LNCaP clone FGC (cell line): ENCODE measurements around the gene AGBL4.
A peak's percentile ranks its signal among the peaks of the same experiment; 100 is the strongest.

Experiments used
- DNase-seq: peaks from one replicate; pipeline ENCODE4 v3.0.0-alpha.2; 2011; ENCODE audit warnings: low read depth
- H3K4me3 ChIP-seq: 2 replicates; pipeline ENCODE4 v1.5.1; 2011; ENCODE audit warnings: mild to moderate bottlenecking, low read depth, low read length, control low read depth
- TF ChIP-seq, protein P1 (sequence below): IDR thresholded peaks from 2 replicates; pipeline ENCODE4 v1.5.1; 2012; ENCODE audit warnings: mild to moderate bottlenecking; ENCODE audit not compliant: control insufficient read depth, insufficient read depth; ENCODE audit errors: extremely low read depth

The AGBL4 gene

DNA sequence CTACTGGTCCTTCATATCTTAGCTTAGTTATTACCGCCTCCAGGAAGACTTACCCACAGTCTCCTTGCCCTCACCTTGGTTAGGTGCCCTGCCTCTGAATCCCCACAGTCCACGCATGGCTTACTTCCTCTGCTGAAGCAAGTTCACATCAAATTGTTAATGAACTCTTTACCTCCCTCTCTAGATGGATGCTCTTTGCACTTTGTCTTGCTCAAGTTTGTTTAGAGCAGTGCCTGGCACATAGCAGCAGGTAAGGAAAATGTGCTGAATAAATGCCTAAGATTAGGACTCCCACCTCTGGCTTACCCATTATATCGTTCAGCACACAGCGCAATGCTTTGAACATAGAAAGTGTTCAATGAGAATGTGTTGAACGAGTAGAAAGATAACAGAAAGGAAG is 1337.6 kb downstream of the AGBL4 start:
- no peak overlapping the region for H3K4me3 ChIP-seq
- no peak for DNase-seq
- TF ChIP-seq, protein P1, sequence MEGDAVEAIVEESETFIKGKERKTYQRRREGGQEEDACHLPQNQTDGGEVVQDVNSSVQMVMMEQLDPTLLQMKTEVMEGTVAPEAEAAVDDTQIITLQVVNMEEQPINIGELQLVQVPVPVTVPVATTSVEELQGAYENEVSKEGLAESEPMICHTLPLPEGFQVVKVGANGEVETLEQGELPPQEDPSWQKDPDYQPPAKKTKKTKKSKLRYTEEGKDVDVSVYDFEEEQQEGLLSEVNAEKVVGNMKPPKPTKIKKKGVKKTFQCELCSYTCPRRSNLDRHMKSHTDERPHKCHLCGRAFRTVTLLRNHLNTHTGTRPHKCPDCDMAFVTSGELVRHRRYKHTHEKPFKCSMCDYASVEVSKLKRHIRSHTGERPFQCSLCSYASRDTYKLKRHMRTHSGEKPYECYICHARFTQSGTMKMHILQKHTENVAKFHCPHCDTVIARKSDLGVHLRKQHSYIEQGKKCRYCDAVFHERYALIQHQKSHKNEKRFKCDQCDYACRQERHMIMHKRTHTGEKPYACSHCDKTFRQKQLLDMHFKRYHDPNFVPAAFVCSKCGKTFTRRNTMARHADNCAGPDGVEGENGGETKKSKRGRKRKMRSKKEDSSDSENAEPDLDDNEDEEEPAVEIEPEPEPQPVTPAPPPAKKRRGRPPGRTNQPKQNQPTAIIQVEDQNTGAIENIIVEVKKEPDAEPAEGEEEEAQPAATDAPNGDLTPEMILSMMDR = no peak

DNA sequence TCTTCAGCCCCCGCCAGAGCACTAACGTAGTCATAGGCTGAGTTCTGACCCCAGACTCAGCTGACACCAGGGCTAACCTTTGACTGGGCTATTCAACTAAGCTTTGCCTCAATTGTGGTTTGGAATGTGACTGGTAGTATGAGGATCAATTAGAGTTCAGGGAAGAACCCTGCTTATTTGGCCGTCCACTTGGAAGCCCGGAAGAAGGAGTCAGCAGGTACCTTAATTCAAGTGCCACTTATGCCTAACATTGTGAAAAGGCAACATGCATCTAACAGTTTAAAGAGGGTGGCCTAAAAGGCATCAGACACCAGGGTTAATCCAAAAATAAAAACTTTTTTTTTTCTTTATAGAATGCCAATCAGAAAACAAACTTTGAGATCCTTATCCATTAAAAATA is 1339.4 kb downstream of the AGBL4 start:
- no peak for DNase-seq
- no peak overlapping the region for H3K4me3 ChIP-seq
- TF ChIP-seq, protein P1 = no peak

DNA sequence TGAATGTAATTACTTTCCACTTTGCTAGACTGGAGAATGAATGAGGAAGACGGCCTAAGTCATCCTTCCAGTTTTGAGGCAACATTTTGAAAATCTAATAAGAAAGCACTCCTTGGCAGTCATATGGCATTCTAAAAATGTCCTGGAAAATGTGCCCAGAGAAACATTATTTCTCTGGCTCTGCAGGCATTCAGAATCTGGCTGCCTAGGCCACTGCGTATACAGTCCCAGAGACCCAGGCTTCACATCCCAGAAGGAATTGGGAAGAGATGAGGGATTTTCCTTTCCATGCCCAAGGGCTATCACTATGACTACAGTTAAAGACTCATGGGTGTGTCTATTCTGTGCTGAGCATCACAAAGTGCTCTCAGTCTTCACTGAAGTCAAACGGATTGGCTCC is 1339.9 kb downstream of the AGBL4 start:
- DNase-seq = no peak
- no peak overlapping the region for H3K4me3 ChIP-seq
- TF ChIP-seq, protein P1 = no peak

DNA sequence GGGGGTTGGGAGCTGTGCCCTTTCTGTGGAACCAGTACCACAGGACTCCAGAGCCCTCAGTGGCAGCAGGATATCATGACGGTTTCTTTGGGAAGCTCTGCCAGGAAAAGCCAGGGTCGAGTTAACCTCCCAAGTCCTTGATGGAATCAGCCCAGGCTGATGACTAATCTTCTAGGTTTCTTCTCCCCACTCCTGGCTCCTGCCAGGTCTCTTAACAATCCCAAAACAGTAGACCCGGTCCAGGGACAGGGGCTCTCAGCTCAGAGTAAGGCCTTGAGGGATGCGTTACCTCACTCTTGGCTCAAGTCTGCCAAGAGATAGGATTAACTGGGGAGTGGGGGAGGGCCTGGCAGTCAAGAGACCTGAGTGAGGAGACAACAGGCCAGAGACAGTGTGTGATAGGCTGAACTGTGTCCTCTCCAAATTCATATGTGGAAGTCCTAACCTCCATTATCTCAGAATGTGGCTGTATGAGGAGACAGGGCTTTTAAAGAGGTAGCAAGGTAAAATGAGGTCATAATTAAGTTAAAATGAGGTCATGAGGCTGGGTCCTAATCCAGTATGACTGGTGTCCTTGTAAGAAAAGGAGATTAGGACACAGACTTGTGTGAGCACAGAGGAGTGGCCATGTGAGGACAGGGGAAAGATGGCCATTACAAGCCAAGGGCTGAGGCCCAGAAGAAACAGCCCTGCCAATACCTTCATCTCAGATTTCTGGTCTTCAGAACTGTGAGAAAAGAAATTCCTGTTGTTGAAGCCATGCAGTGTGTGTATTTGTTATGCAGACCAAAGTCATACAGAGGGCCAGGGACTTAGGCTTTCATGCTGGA is 1342.1 kb downstream of the AGBL4 start:
- TF ChIP-seq, protein P1 = no peak
- no peak for DNase-seq
- no peak overlapping the region for H3K4me3 ChIP-seq

DNA sequence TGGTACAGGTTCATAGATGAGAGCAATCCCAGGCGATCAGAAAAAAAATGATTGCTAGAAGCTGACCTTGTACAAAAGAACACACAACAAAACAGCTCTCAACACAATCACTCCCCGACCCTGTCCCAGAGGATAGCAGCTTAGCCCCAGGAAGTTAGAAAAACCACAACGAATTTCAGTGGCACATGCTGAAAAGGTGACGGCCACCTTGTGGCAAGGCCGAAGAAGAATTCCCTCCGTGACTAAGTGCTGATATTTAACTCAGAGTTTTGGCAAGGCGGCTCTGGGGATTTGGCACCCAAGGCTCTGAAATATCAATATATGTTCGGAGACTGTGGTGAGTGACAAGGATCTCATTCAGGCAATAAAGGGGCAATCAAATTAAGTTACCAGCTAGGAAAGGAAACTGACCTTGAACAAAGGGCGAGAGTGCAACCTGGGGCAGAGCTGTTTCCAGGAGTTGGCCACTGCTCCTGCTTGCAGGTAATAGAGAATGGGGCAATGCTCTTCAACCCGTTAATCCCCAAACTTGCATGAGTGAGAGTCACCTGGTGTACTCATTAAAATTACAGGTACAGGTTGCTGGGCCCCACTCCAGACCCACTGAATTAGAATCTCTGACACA is 1343.2 kb downstream of the AGBL4 start:
- H3K4me3 ChIP-seq = no peak overlapping the region
- no peak for DNase-seq
- TF ChIP-seq, protein P1 = peak; percentile 29

DNA sequence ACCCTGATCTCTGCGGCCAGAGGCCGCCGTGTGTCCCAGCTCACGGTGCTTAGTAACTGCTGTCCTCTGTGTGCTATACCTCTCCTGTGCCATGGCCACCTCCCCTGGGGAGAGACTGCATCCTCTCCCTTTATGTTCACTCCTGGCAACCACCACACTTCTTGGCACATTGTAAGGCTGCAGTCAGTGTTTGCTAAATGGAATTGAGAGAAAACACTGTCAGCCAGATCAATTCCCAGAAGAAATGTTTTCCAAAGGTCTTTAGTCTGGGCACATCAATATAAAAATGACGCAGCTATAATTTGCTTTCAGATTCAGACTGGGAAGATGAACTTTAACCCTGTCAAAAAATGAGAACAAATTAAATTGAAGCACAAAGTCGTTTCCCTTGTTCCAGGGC is 1343.9 kb downstream of the AGBL4 start:
- no peak for DNase-seq
- no peak overlapping the region for H3K4me3 ChIP-seq
- TF ChIP-seq, protein P1 = no peak
